Fibroblast of mammary gland (primary cell): Measurements from ENCODE around the gene SCAF4.

ENCODE experiments used
- DNase-seq: peaks from one replicate; pipeline ENCODE4 v3.0.0-alpha.2; 2010; ENCODE audit warnings: low read depth
- H3K4me3 ChIP-seq: 2 replicates; pipeline ENCODE4 v1.5.1; 2011; ENCODE audit warnings: low read depth, mild to moderate bottlenecking, low read length, moderate library complexity; ENCODE audit not compliant: control insufficient read depth
- TF ChIP-seq, protein P1 (sequence below): conservative IDR thresholded peaks from 2 replicates; pipeline ENCODE4 v1.5.1; 2011; ENCODE audit warnings: low read depth, low read length, inconsistent platforms; ENCODE audit not compliant: control insufficient read depth, insufficient read depth

SCAF4 gene

DNA sequence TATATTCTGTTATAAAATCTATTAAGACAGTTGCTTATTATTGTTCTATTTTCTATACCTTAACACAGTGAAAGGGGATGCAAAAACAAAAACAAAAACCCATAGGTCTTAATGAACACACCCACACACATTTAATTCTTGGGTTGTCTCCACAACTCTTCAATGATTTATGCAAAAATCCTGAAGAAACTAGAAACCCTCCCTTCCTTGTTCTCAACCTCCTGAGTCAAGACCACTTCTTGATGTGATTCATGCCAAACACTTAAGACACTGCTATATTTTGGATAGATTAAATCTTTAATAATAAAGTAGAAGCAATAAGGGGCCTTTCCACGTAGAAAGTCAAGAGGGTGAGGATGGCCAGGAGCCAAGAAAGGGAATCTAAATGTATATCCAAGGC lies 23.4 kb downstream of the SCAF4 start:
- H3K4me3 ChIP-seq, result no peak overlapping the region
- TF ChIP-seq, protein P1, sequence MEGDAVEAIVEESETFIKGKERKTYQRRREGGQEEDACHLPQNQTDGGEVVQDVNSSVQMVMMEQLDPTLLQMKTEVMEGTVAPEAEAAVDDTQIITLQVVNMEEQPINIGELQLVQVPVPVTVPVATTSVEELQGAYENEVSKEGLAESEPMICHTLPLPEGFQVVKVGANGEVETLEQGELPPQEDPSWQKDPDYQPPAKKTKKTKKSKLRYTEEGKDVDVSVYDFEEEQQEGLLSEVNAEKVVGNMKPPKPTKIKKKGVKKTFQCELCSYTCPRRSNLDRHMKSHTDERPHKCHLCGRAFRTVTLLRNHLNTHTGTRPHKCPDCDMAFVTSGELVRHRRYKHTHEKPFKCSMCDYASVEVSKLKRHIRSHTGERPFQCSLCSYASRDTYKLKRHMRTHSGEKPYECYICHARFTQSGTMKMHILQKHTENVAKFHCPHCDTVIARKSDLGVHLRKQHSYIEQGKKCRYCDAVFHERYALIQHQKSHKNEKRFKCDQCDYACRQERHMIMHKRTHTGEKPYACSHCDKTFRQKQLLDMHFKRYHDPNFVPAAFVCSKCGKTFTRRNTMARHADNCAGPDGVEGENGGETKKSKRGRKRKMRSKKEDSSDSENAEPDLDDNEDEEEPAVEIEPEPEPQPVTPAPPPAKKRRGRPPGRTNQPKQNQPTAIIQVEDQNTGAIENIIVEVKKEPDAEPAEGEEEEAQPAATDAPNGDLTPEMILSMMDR, result no peak
- DNase-seq, result peak; percentile 19

DNA sequence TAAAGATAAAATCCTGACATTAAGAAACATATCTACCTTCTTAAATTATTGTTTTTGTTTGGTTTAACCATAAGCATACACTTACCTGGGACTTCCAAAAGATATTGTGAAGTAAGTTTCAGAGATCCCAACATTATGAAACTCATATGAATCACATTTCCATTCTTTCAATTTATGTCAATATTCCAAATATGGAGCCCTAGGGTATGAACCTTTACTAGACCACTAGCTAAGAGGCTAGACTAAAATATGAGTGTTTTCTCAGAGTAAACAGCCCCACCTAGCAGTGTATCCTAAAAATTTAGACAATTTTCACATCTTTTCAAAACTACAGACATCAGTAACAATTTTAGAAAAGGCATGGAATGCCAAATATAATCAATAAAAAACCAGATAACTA lies 24.4 kb downstream of the SCAF4 start:
- H3K4me3 ChIP-seq, result no peak overlapping the region
- TF ChIP-seq, protein P1, result no peak
- DNase-seq, result no peak

DNA sequence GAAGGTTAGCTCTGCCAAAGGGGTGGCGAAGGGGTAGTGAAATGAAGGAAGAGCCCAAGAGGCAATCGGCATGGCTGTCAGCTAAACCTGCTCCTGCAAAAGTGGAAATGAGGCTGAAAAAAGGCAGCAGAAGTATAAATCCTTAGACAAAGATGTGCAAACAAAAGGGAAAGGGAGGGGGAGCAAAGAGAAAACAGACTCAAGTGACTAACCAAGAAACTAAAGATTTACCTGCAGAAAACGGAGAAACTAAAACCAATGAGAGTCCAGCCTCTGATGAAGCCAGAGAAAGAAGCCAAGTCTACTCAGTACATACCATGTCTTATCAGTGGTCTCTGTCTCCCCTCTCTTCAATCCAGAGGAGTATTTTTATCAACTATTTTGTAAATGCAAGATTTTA lies 25.4 kb downstream of the SCAF4 start:
- TF ChIP-seq, protein P1, result no peak
- no peak overlapping the region for H3K4me3 ChIP-seq
- DNase-seq, result no peak

DNA sequence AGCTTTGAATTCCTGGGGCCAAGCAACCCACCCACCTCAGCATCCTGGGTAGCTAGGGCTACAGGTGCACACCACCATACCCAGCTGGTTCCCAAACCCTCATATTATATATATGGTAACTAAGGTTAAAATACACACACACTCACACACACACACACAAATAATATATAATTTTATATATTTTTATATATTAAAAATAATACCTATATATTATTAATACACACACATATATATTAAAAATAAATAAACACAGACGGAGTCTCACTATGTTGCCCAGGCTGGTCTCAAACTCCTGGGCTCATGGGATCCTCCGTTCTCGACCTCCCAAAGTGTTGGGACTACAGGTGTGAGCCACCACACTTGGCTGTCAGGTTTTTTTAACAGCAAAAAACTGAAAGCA lies 31.9 kb downstream of the SCAF4 start:
- TF ChIP-seq, protein P1, result no peak
- H3K4me3 ChIP-seq, result no peak overlapping the region
- DNase-seq, result no peak

DNA sequence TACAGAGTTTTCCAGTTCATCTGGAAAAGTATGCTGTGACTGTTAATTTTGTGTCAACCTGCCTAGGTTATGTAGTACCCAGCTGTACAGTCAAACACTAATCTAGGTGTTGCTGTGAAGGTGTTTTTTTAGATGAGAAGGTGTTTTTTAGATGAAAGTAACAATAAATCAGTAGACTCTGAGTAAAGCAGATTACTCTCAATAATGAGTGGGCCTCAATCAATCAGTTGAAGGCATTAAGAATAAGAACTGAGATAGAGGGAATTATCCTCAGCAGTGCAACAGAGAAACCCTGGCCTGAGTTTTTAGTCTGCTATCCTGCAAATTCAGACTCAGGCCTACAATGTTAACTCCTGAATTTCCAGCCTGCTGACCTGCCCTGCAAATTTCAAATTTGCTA lies 33.5 kb downstream of the SCAF4 start:
- no peak overlapping the region for H3K4me3 ChIP-seq
- TF ChIP-seq, protein P1, result no peak
- DNase-seq, result no peak

DNA sequence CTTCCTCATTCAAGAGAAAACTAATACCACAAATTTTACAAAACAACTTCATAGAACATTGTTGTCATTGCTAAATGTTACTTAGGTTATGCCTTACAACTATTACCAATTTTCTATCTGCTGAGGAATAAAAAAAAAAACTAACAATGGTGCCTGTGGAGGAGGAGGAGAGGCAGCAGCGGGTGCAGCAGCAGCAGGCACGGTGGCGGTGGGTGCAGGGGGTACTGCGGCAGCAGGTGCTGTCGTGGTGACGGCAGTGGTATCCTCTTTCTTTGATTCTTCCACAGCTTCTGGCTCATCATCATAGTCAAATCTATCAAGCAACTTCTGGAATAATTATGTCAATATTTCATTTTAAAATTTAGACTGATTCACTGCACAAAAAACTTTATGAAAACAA lies 35.5 kb downstream of the SCAF4 start:
- TF ChIP-seq, protein P1, result no peak
- DNase-seq, result no peak
- H3K4me3 ChIP-seq, result no peak overlapping the region

DNA sequence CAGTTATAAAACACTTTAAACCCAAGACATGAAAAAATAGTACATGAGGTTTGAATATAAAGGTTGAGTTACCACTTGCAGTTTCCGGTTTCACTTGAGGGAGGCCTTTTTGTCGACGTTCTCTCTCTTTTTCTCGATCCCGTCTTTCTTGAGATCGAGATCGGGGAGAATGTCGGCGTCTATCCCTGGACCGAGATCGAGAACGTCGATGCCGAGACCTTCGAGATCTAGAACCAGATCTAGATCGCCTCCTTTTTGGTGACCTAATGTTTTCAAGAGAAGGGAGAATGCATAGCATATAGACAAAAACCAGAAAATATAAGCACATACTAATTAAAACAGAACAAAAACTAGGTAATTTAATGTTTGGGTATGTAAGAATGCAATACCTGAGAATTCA lies 38.7 kb downstream of the SCAF4 start:
- DNase-seq, result no peak
- TF ChIP-seq, protein P1, result no peak
- H3K4me3 ChIP-seq, result no peak overlapping the region
